Caco-2 (cell line): Measurements from ENCODE around the gene ZNF473. TPM values are rescaled to one million over a fixed set of nuclear protein-coding genes. Genes with fewer than 3 reads are reported as not detected.
"Not testable (repeated sequence)": the region's sequence is repeated elsewhere in the genome, so short reads cannot be mapped to it uniquely, and the experiment has no call there.

Source experiments
- BruUV-seq: library from RNA; stranded (reverse); fragments of 400-500 nt; replicated peaks from 2 replicates; lab custom pipeline; 2021; lab: Mats Ljungman, UMichigan
- CTCF ChIA-PET: fragments of 300-600 bp; sonication (Branson Sonifier 250); formaldehyde crosslinking; loops from one replicate; lab custom pipeline; 2022; ENCODE audit warnings: antibody characterized with exemption; lab: Charles Lee
- POLR2A ChIA-PET: fragments of 300-600 bp; sonication (Branson Sonifier 250); formaldehyde crosslinking; loops from one replicate; lab custom pipeline; 2022; ENCODE audit warnings: antibody characterized with exemption; lab: Charles Lee
- DNase-seq, 2 experiments: peaks; one replicate each; pipeline versions ENCODE4 v3.0.0 to v3.0.0-alpha.2; 2020 to 2022
- H3K27me3 ChIP-seq: replicated peaks from 2 replicates; pipeline ENCODE4 v1.6.0; 2011; ENCODE audit warnings: low read length; ENCODE audit not compliant: control insufficient read depth, insufficient read depth
- H3K36me3 ChIP-seq: 2 replicates; pipeline ENCODE4 v1.5.1; 2011; ENCODE audit warnings: low read length; ENCODE audit not compliant: control insufficient read depth, insufficient read depth
- H3K4me1 ChIP-seq: fragments of 250-450 bp; sonication (Bioruptor Pico); 2 replicates; pipeline ENCODE4 v1.5.1; 2020; ENCODE audit warnings: mild to moderate bottlenecking
- H3K4me3 ChIP-seq: 2 replicates; pipeline ENCODE4 v1.5.1; 2011; ENCODE audit warnings: low read depth, mild to moderate bottlenecking, control low read depth, low read length
- H3K9me3 ChIP-seq: fragments of 250-450 bp; sonication (Bioruptor Pico); 2 replicates; pipeline ENCODE4 v1.5.1; 2020; ENCODE audit warnings: mild to moderate bottlenecking, moderate library complexity
- H3K27ac Mint-ChIP-seq: one replicate; pipeline ENCODE4 v1.8.0; 2022; ENCODE audit warnings: mixed read lengths; ENCODE audit not compliant: unreplicated experiment
- H3K27me3 Mint-ChIP-seq: one replicate; pipeline ENCODE4 v1.8.0; 2022; ENCODE audit warnings: mixed read lengths; ENCODE audit not compliant: insufficient read depth, unreplicated experiment
- H3K36me3 Mint-ChIP-seq: one replicate; pipeline ENCODE4 v1.8.0; 2022; ENCODE audit warnings: mild to moderate bottlenecking, mixed read lengths; ENCODE audit not compliant: insufficient read depth, unreplicated experiment
- H3K4me1 Mint-ChIP-seq: one replicate; pipeline ENCODE4 v1.8.0; 2022; ENCODE audit warnings: low read depth, mixed read lengths; ENCODE audit not compliant: unreplicated experiment
- H3K4me3 Mint-ChIP-seq: one replicate; pipeline ENCODE4 v1.8.0; 2022; ENCODE audit warnings: mild to moderate bottlenecking, moderate library complexity, mixed read lengths; ENCODE audit not compliant: unreplicated experiment
- H3K9me3 Mint-ChIP-seq: one replicate; pipeline ENCODE4 v1.8.0; 2022; ENCODE audit warnings: mixed read lengths; ENCODE audit not compliant: unreplicated experiment
- intact Hi-C: fragments of 100-400 bp; cut with micrococcal nuclease; formaldehyde crosslinking; loops from one replicate; pipeline ENCODE4 v1.10.0; 2022; ENCODE audit not compliant: unreplicated experiment
- total RNA-seq: library from RNA; stranded (reverse); gene quantifications from 2 replicates; pipeline ENCODE4 v1.2.3, GENCODE V29; 2022

Gene ZNF473
- total RNA-seq, 1 experiment from 2014 or later = 22.3 TPM

DNA sequence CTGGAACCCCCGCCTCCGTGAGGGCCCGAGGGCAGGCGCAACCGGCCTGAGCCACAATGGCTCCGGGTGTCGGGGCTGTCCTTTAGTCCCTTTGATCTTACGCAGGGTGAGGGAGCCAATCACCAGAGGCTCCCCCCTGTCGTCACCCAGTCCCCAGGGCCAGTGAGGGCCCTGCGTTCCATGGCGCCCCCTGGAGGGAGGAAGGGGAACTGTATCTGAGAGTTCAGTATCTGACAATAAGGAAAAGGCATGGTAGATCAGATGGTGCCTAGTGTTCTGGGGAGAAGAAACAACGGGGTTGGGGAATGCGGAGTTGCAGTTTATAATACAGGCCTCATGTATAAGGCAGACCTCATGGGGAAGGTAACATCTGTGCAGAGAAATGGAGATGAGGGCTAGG is 75.1 kb downstream of the ZNF473 start:
- BruUV-seq, H3K4me1 Mint-ChIP-seq, DNase-seq, intact Hi-C loops, CTCF ChIA-PET, H3K27ac Mint-ChIP-seq, H3K36me3 ChIP-seq, H3K36me3 Mint-ChIP-seq, POLR2A ChIA-PET, H3K27me3 Mint-ChIP-seq, H3K9me3 ChIP-seq, H3K4me3 ChIP-seq, H3K4me3 Mint-ChIP-seq, H3K4me1 ChIP-seq, H3K9me3 Mint-ChIP-seq, H3K27me3 ChIP-seq: not testable (repeated sequence)

Other genes starting within 250 kb of the ZNF473 start
- gene FUZ, start 212.7 kb upstream of the ZNF473 start, total RNA-seq = 0.75 and 0.93 TPM in 2 replicates
- gene MED25, start 207.7 kb upstream of the ZNF473 start, total RNA-seq = 102 and 104 TPM in 2 replicates
- gene PTOV1, start 174.8 kb upstream of the ZNF473 start, total RNA-seq = 209 and 224 TPM in 2 replicates
- 130 and 147 TPM in 2 replicates for gene PNKP, start 158.4 kb upstream of the ZNF473 start, total RNA-seq
- 64.6 and 77.6 TPM in 2 replicates for gene AKT1S1, start 148.7 kb upstream of the ZNF473 start, total RNA-seq
- gene TBC1D17, start 148.3 kb upstream of the ZNF473 start, total RNA-seq = 55.3 and 56.5 TPM in 2 replicates
- 0.61 and 1.1 TPM in 2 replicates for gene IL4I1, start 129.1 kb upstream of the ZNF473 start, total RNA-seq
- gene ATF5, start 96.8 kb upstream of the ZNF473 start, total RNA-seq = 47.3 and 64.0 TPM in 2 replicates
- gene NUP62, start 96.5 kb upstream of the ZNF473 start, total RNA-seq = 116 and 118 TPM in 2 replicates
- gene SIGLEC11, start 64.8 kb upstream of the ZNF473 start, total RNA-seq = not detected in 2 replicates
- gene VRK3, start 633 bp upstream of the ZNF473 start, total RNA-seq = 44.2 and 46.3 TPM in 2 replicates
- gene IZUMO2, start 137.3 kb downstream of the ZNF473 start, total RNA-seq = not detected in 2 replicates
- gene MYH14, start 177.6 kb downstream of the ZNF473 start, total RNA-seq = 78.3 and 89.8 TPM in 2 replicates